DND-41 (cell line): ENCODE results near the gene NPC1L1.

Experiments used
- ATAC-seq: fragments of 200-7000 bp; cut with Tn5 transposase; 3 replicates; pipeline ENCODE4 v1.9.1; 2021; ENCODE audit warnings: low read depth; ENCODE audit not compliant: insufficient read depth
- DNase-seq: peaks from one replicate; pipeline ENCODE4 v3.0.0-alpha.2; 2020
- H2AFZ ChIP-seq: 2 replicates; pipeline ENCODE4 v1.6.0; 2012; ENCODE audit warnings: low read depth, low read length
- H3K27ac ChIP-seq: 2 replicates; pipeline ENCODE4 v1.5.1; 2012; ENCODE audit warnings: low read length, inconsistent platforms
- H3K27me3 ChIP-seq: fragments of 200-600 bp; sonication (generic); 2 replicates; pipeline ENCODE4 v1.6.0; 2012; ENCODE audit warnings: low read length, mild to moderate bottlenecking, inconsistent platforms; ENCODE audit not compliant: insufficient read depth, poor library complexity
- H3K36me3 ChIP-seq: 2 replicates; pipeline ENCODE4 v1.5.1; 2012; ENCODE audit warnings: low read length, inconsistent platforms; ENCODE audit not compliant: insufficient read depth
- H3K4me1 ChIP-seq: 2 replicates; pipeline ENCODE4 v1.5.1; 2012; ENCODE audit warnings: mild to moderate bottlenecking, low read length; ENCODE audit not compliant: insufficient read depth
- H3K4me2 ChIP-seq: 2 replicates; pipeline ENCODE4 v1.6.0; 2012; ENCODE audit warnings: mild to moderate bottlenecking, moderate library complexity, low read length, inconsistent platforms; ENCODE audit not compliant: insufficient read depth
- H3K4me3 ChIP-seq, 2 experiments: fragments of 200-600 bp in 1 of 2; shearing (Covaris generic) in 1 of 2; 2 replicates each; pipeline ENCODE4 v1.5.1; 2012 to 2016; ENCODE audit warnings: inconsistent platforms in 2 of 2, low read length in 2 of 2, mild to moderate bottlenecking in 2 of 2, low read depth in 1 of 2, moderate library complexity in 1 of 2
- H3K79me2 ChIP-seq: 2 replicates; pipeline ENCODE4 v1.6.0; 2012; ENCODE audit warnings: low read length, inconsistent platforms; ENCODE audit not compliant: insufficient read depth
- H3K9ac ChIP-seq: 2 replicates; pipeline ENCODE4 v1.6.0; 2012; ENCODE audit warnings: low read depth, mild to moderate bottlenecking, inconsistent platforms, low read length, moderate library complexity
- H3K9me3 ChIP-seq: 2 replicates; pipeline ENCODE4 v1.5.1; 2012; ENCODE audit warnings: low read length, moderate library complexity, mild to moderate bottlenecking, inconsistent platforms; ENCODE audit not compliant: insufficient read depth, severe bottlenecking
- H4K20me1 ChIP-seq: 2 replicates; pipeline ENCODE4 v1.6.0; 2012; ENCODE audit warnings: low read length; ENCODE audit not compliant: insufficient read depth
- CTCF ChIP-seq: IDR thresholded peaks from 2 replicates; pipeline ENCODE4 v1.5.1; 2012; ENCODE audit warnings: borderline replicate concordance, low read length, moderate library complexity, mild to moderate bottlenecking; ENCODE audit not compliant: poor library complexity, severe bottlenecking; ENCODE audit errors: extremely low read depth
- EZH2 ChIP-seq: IDR thresholded peaks from 3 replicates; pipeline ENCODE4 v1.6.1; 2012; ENCODE audit warnings: borderline replicate concordance, low read depth, mild to moderate bottlenecking, moderate library complexity, low read length, inconsistent platforms; ENCODE audit not compliant: severe bottlenecking

The NPC1L1 gene

GRCh38 chr7:44576228-44576627, 35.1 kb upstream of the NPC1L1 start:
- Histone ChIP-seq H3K27me3 (no peaks in the 10 kb centered on the region), H3K4me1 (peaks cover 52% of the 10 kb centered on the region), H4K20me1 (peaks cover 4% of the 10 kb centered on the region; the same call in 1 of the 2 replicates), H3K79me2 (peaks cover 72% of the 10 kb centered on the region), H3K9ac (no peak overlapping the region), H2AFZ (no peak overlapping the region), H3K4me2 (no peak overlapping the region), H3K36me3 (peaks cover 63% of the 10 kb centered on the region), H3K27ac (no peak overlapping the region), H3K9me3 (no peaks in the 10 kb centered on the region), H3K4me3 (no peak overlapping the region)
- no peak for TF ChIP-seq EZH2
- no peak for TF ChIP-seq CTCF
- no peak for DNase-seq
- no peak for ATAC-seq

- Histone ChIP-seq H3K9ac (peak overlapping the region; percentile 87; the same call in 1 of the 2 replicates), H3K79me2 (peaks cover 60% of the 10 kb centered on the region)
Observed at GRCh38 chr7:44575054-44575453, 33.9 kb upstream of the NPC1L1 start.

GRCh38 chr7:44574287-44574872, 33.2 kb upstream of the NPC1L1 start:
- Histone ChIP-seq H3K4me1 (peaks cover 34% of the 10 kb centered on the region), H2AFZ (peak overlapping the region; percentile 92), H3K36me3 (peaks cover 64% of the 10 kb centered on the region), H3K27ac (peak overlapping the region; percentile 88), H3K4me3 (peak overlapping the region; percentile 78 to 82; a peak in 3 of 4 replicates), H3K79me2 (peaks cover 53% of the 10 kb centered on the region), H4K20me1 (peaks cover 6% of the 10 kb centered on the region; the same call in 1 of the 2 replicates), H3K9ac (peak overlapping the region; percentile 87), H3K9me3 (no peaks in the 10 kb centered on the region), H3K4me2 (peak overlapping the region; percentile 95), H3K27me3 (no peaks in the 10 kb centered on the region)
- TF ChIP-seq CTCF (no peak), EZH2 (no peak)
- no peak for ATAC-seq
- DNase-seq = no peak

More at GRCh38 chr7:44575054-44575453, 33.9 kb upstream of the NPC1L1 start:
- Histone ChIP-seq H3K4me2 (peak overlapping the region; percentile 95), H3K4me1 (peaks cover 41% of the 10 kb centered on the region), H3K9me3 (no peaks in the 10 kb centered on the region), H3K36me3 (peaks cover 64% of the 10 kb centered on the region), H3K27ac (no peak overlapping the region), H4K20me1 (no peaks in the 10 kb centered on the region; the same call in 1 of the 2 replicates), H3K27me3 (no peaks in the 10 kb centered on the region), H2AFZ (no peak overlapping the region), H3K4me3 (peak overlapping the region in 1 of 2 experiments; percentile 78; a peak in 2 of 4 replicates)
- ATAC-seq (no peak), DNase-seq (no peak)
- TF ChIP-seq EZH2 (no peak), CTCF (no peak)
